ENCODE results near the gene TIAM1.

GRCh38 chr21:31387560-31388186 lies 43.6 kb upstream of the TIAM1 start:
- TF ChIP-seq CTCF (IDR thresholded peaks at IDR 0.05) (no peak), TCF7 (CRISPR knock-in tag; IDR thresholded peaks at IDR 0.05; ENCODE audit: low read depth) (no peak)

Data from WTC11 (cell line).